RPMI7951 (cell line): ENCODE data around the gene TRIM44. TPM values are rescaled to one million over a fixed set of nuclear protein-coding genes. Genes with fewer than 3 reads are reported as not detected.
"Not testable (repeated sequence)": the region's sequence is repeated elsewhere in the genome, so short reads cannot be mapped to it uniquely, and the experiment has no call there.

Source experiments
- DNase-seq: peaks from one replicate; pipeline ENCODE4 v3.0.0-alpha.2; 2012; ENCODE audit warnings: low read depth
- total RNA-seq: library from RNA; depleted of rRNA; stranded (reverse); fragments of >200 nt; shearing (Covaris generic); gene quantifications from 2 replicates; pipeline ENCODE4 v1.2.3, GENCODE V29; 2014

The TRIM44 gene
- total RNA-seq, 1 experiment from 2014 or later = 27.6 TPM

GRCh38 chr11:35715677-35716076 is 53.1 kb downstream of the TRIM44 start:
- not testable (repeated sequence) for DNase-seq

GRCh38 chr11:35717043-35717442 is 54.5 kb downstream of the TRIM44 start:
- peak; percentile 4 for DNase-seq

GRCh38 chr11:35717520-35717919 is 54.9 kb downstream of the TRIM44 start:
- no peak for DNase-seq

- no peak for DNase-seq
Observed at GRCh38 chr11:35721651-35722282, 59.2 kb downstream of the TRIM44 start.

- DNase-seq = no peak
Observed at GRCh38 chr11:35722641-35723040, 60.1 kb downstream of the TRIM44 start.

- DNase-seq = no peak
Observed at GRCh38 chr11:35723493-35723892, 60.9 kb downstream of the TRIM44 start.

GRCh38 chr11:35723913-35724312 is 61.3 kb downstream of the TRIM44 start:
- peak; percentile 7 for DNase-seq

GRCh38 chr11:35725885-35726284 is 63.3 kb downstream of the TRIM44 start:
- DNase-seq = peak; percentile 89

- no peak for DNase-seq
Observed at GRCh38 chr11:35727140-35727539, 64.6 kb downstream of the TRIM44 start.

- DNase-seq = no peak
Observed at GRCh38 chr11:35730254-35730653, 67.7 kb downstream of the TRIM44 start.

- DNase-seq = no peak
Observed at GRCh38 chr11:35734669-35735410, 72.3 kb downstream of the TRIM44 start.

GRCh38 chr11:35735411-35735810 is 72.8 kb downstream of the TRIM44 start:
- DNase-seq = no peak

- no peak for DNase-seq
Observed at GRCh38 chr11:35735903-35736302, 73.3 kb downstream of the TRIM44 start.

- no peak for DNase-seq
Observed at GRCh38 chr11:35736952-35737351, 74.4 kb downstream of the TRIM44 start.

GRCh38 chr11:35740061-35740799 is 77.7 kb downstream of the TRIM44 start:
- DNase-seq = no peak

GRCh38 chr11:35742707-35743454 is 80.3 kb downstream of the TRIM44 start:
- no peak for DNase-seq

GRCh38 chr11:35746356-35747153 is 84.0 kb downstream of the TRIM44 start:
- DNase-seq = no peak

- no peak for DNase-seq
Observed at GRCh38 chr11:35747668-35748067, 85.1 kb downstream of the TRIM44 start.

- no peak for DNase-seq
Observed at GRCh38 chr11:35748644-35749043, 86.1 kb downstream of the TRIM44 start.

- no peak for DNase-seq
Observed at GRCh38 chr11:35750315-35750714, 87.7 kb downstream of the TRIM44 start.

- no peak for DNase-seq
Observed at GRCh38 chr11:35750981-35751663, 88.5 kb downstream of the TRIM44 start.
